Activated T-helper 1 cell treated with anti-CD3 and anti-CD28 coated beads, Interleukin-12 subunit alpha, Interleukin-12 subunit beta, Interleukin-2, Interleukin-4 antibody, amounts not matched to agents 30 ng/mL and 10 ng/mL and 1 ng/mL, durations not matched to agents 14 hours and 24 hours and 36 hours (primary cell): ENCODE measurements around the gene SHF. TPM values are rescaled to one million over a fixed set of nuclear protein-coding genes. Genes with fewer than 3 reads are reported as not detected.

ENCODE experiments used
- DNase-seq: peaks from one replicate; pipeline ENCODE4 v3.0.0; 2021; ENCODE audit warnings: low spot score
- H3K27ac Mint-ChIP-seq: one replicate; pipeline ENCODE4 v1.8.0; 2021; ENCODE audit warnings: mild to moderate bottlenecking, mixed read lengths
- H3K27me3 Mint-ChIP-seq: one replicate; pipeline ENCODE4 v1.8.0; 2022; ENCODE audit warnings: mild to moderate bottlenecking, moderate library complexity, mixed read lengths; ENCODE audit not compliant: insufficient read depth
- H3K36me3 Mint-ChIP-seq: one replicate; pipeline ENCODE4 v1.8.0; 2021; ENCODE audit warnings: low read depth, mixed read lengths
- H3K4me1 Mint-ChIP-seq: one replicate; pipeline ENCODE4 v1.8.0; 2021; ENCODE audit warnings: low read depth, mixed read lengths
- H3K4me3 Mint-ChIP-seq: one replicate; pipeline ENCODE4 v1.8.0; 2021; ENCODE audit warnings: mild to moderate bottlenecking, moderate library complexity, mixed read lengths
- H3K9me3 Mint-ChIP-seq: one replicate; pipeline ENCODE4 v1.8.0; 2021; ENCODE audit warnings: mixed read lengths
- intact Hi-C: fragments of 100-400 bp; cut with micrococcal nuclease; formaldehyde crosslinking; loops from one replicate; pipeline ENCODE4 v1.15.1; 2024
- total RNA-seq: library from RNA; stranded (reverse); gene quantifications from 2 replicates; pipeline ENCODE4 v1.2.3, GENCODE V29; 2022

Gene SHF
- total RNA-seq, 1 donor from 2014 or later: 16.3 TPM

GRCh38 chr15:45162771-45163507, 24.8 kb downstream of the SHF start:
- Mint-ChIP-seq H3K4me1 (peaks cover 25% of the 10 kb centered on the region), H3K27ac (no peak overlapping the region), H3K36me3 (no peaks in the 10 kb centered on the region), H3K27me3 (no peaks in the 10 kb centered on the region), H3K9me3 (no peaks in the 10 kb centered on the region), H3K4me3 (no peak overlapping the region)
- intact Hi-C loops: loop anchor here (1.0 to 10.0 kb wide), 4 partner anchors 52 to 422 kb away; partner anchors contain the start of gene BLOC1S6
- peak; percentile 51 for DNase-seq

GRCh38 chr15:45161666-45162065, 26.1 kb downstream of the SHF start:
- Mint-ChIP-seq H3K4me1 (peaks cover 33% of the 10 kb centered on the region), H3K36me3 (peaks cover 2% of the 10 kb centered on the region), H3K27ac (no peak overlapping the region), H3K27me3 (no peaks in the 10 kb centered on the region), H3K9me3 (no peaks in the 10 kb centered on the region), H3K4me3 (no peak overlapping the region)
- intact Hi-C loops: loop anchor here (2.0 to 10.0 kb wide), 2 partner anchors 53 to 423 kb away; partner anchors contain the start of gene BLOC1S6
- DNase-seq: no peak

- intact Hi-C loops: no loop called here
- Mint-ChIP-seq H3K9me3 (no peaks in the 10 kb centered on the region), H3K27ac (no peak overlapping the region), H3K27me3 (no peaks in the 10 kb centered on the region), H3K4me1 (peaks cover 13% of the 10 kb centered on the region), H3K4me3 (no peak overlapping the region), H3K36me3 (peaks cover 2% of the 10 kb centered on the region)
- no peak for DNase-seq
These were observed 29.8 kb downstream of the SHF start for GRCh38 chr15:45157974-45158373.

DNA sequence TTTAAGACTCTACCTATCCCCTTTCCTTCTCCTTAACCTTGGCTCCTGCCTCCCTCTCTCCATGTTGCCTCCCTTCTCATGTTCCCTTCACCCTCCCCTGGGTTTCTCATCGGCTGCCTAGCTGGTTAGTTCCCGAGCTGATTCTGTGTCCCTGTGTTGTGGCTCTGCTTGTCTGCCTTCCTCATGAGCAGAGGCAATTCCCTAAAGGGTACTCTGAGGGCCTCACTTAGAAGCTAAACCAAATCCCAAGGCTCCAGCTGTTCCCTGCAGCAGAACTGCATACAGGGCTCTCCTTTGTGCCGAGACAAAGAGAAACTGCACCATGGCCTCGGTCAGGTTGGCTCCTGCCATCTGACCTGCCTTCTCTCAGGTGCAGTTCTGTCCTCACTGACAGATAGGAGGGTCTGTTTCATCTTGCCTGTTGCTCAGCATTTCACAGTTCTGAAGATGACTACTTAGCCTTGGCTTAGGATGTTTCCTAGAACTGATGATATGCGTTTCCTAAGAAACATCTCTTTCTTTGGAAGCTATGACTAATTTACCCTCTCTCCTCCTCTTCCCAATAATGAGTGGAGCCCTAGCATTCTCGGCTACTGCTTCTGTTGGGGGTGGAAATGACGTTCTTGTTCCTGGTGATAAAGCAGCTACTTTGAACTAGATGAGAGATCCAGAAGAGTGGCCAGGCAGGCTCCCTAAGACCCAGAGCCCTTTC, 30.9 kb downstream of the SHF start:
- no peaks in the 10 kb centered on the region for H3K27me3 Mint-ChIP-seq
- DNase-seq: no peak
- H3K4me1 Mint-ChIP-seq: peaks cover 13% of the 10 kb centered on the region
- intact Hi-C loops: no loop called here
- no peak overlapping the region for H3K4me3 Mint-ChIP-seq
- no peaks in the 10 kb centered on the region for H3K9me3 Mint-ChIP-seq
- H3K36me3 Mint-ChIP-seq: peaks cover 6% of the 10 kb centered on the region
- no peak overlapping the region for H3K27ac Mint-ChIP-seq

DNA sequence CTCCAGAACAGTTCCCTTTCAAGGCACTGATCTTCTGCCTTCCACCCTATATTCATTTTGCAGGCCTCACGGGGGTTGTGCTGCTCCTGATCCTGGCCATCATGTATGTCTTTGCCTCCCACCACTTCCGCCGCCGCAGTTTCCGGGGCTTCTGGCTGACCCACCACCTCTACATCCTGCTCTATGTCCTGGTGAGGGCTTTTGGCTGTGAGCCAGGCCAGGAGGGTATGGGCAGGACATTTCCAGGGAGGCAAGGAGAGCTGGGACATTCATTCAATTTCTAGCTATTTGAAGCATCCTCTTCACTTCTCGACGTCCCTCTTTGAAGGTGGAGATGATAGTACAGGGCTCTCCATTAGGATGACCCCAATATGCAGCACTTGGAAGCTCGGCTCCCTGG, 32.0 kb downstream of the SHF start:
- no peak for DNase-seq
- no peaks in the 10 kb centered on the region for H3K9me3 Mint-ChIP-seq
- H3K27ac Mint-ChIP-seq: no peak overlapping the region
- intact Hi-C loops: no loop called here
- H3K4me1 Mint-ChIP-seq: peaks cover 13% of the 10 kb centered on the region
- H3K36me3 Mint-ChIP-seq: peaks cover 9% of the 10 kb centered on the region
- H3K4me3 Mint-ChIP-seq: no peak overlapping the region
- H3K27me3 Mint-ChIP-seq: no peaks in the 10 kb centered on the region

DNA sequence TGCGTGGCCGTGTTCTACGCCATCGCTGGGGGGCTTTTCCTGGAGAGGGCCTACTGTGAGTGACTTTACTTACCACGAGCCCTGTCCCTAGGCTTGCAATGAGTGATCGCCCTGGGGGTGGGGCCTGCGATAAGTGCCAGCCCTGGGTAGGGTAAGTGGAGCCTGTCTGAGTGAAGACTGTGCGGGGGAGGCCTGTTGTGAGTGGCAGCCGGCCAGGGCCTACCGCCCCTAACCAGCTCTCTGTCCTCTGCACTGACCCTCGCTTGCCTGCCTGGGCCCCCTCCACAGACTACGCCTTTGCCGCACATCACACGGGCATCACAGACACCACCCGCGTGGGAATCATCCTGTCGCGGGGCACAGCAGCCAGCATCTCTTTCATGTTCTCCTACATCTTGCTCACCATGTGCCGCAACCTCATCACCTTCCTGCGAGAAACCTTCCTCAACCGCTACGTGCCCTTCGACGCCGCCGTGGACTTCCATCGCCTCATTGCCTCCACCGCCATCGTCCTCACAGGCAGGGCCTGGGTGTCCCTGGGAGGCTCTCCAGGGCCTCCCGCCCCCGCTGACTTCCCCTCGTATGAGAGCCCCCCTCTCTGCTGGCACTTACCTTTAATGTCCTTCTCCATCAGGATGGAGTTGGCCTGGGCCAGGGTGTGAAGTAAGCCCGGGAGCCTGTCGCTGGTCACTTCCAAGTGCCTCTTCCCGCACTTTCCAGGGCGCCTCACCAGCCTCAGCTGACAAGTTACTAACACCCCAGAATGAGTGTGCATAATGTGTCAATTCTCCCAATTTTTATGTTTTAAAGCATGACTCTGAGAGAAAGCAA, 35.6 kb downstream of the SHF start:
- intact Hi-C loops: no loop called here
- no peak for DNase-seq
- Mint-ChIP-seq H3K27ac (no peak overlapping the region), H3K4me1 (peaks cover 6% of the 10 kb centered on the region), H3K9me3 (no peaks in the 10 kb centered on the region), H3K4me3 (no peak overlapping the region), H3K36me3 (peaks cover 9% of the 10 kb centered on the region), H3K27me3 (no peaks in the 10 kb centered on the region)

DNA sequence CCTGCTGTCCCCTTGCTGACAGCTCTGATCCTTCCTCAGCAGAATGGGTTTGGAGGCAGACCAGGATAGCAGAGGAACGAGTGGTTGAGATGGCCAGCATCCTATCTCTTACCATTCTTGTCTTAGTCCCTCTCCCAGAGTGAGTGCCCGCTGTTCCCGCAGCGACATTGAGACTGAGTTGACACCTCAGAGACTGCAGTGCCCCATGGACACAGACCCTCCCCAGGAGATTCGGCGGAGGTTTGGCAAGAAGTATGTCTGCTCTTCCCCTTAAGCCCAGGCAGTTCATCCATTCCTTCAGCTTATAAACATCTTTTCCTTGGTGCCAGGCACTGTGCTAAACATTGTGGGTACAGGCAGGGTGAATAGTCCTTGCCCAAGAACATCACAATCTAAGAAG, 36.8 kb downstream of the SHF start:
- no peak overlapping the region for H3K27ac Mint-ChIP-seq
- no peak for DNase-seq
- H3K36me3 Mint-ChIP-seq: peaks cover 7% of the 10 kb centered on the region
- peaks cover under 1% of the 10 kb centered on the region for H3K27me3 Mint-ChIP-seq
- intact Hi-C loops: no loop called here
- no peak overlapping the region for H3K4me3 Mint-ChIP-seq
- H3K4me1 Mint-ChIP-seq: no peaks in the 10 kb centered on the region
- H3K9me3 Mint-ChIP-seq: no peaks in the 10 kb centered on the region

DNA sequence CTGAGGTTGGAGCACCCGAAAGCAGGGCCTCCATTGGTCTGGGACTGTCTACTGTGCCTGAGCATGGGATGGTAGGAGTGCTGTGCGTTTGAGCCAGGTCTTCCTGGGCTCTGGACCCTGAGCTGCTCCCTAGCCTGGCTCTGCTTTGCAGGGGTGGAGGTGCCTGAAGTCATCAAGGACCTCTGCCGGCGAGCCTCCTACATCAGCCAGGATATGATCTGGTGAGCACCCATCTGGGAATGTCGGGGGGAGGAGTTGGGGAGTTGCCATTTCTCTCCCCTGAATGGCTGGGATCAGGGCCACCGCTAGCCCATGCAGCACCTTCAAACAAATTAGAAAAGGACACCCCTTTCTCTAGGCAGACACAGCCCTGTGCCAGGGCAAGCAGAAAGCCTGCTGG, 37.3 kb downstream of the SHF start:
- Mint-ChIP-seq H3K27ac (no peak overlapping the region), H3K4me3 (no peak overlapping the region), H3K9me3 (no peaks in the 10 kb centered on the region), H3K4me1 (no peaks in the 10 kb centered on the region), H3K36me3 (peaks cover 7% of the 10 kb centered on the region), H3K27me3 (peaks cover 2% of the 10 kb centered on the region)
- DNase-seq: no peak
- intact Hi-C loops: no loop called here

GRCh38 chr15:45149060-45149459, 38.7 kb downstream of the SHF start:
- Mint-ChIP-seq H3K9me3 (no peaks in the 10 kb centered on the region), H3K27me3 (peaks cover 2% of the 10 kb centered on the region), H3K36me3 (peaks cover 7% of the 10 kb centered on the region), H3K4me1 (no peaks in the 10 kb centered on the region), H3K27ac (no peak overlapping the region), H3K4me3 (no peak overlapping the region)
- intact Hi-C loops: no loop called here
- no peak for DNase-seq

GRCh38 chr15:45148076-45149059, 39.4 kb downstream of the SHF start:
- Mint-ChIP-seq H3K9me3 (no peaks in the 10 kb centered on the region), H3K4me1 (no peaks in the 10 kb centered on the region), H3K27me3 (peaks cover 2% of the 10 kb centered on the region), H3K27ac (no peak overlapping the region), H3K36me3 (peaks cover 7% of the 10 kb centered on the region), H3K4me3 (no peak overlapping the region)
- intact Hi-C loops: no loop called here
- DNase-seq: no peak

DNA sequence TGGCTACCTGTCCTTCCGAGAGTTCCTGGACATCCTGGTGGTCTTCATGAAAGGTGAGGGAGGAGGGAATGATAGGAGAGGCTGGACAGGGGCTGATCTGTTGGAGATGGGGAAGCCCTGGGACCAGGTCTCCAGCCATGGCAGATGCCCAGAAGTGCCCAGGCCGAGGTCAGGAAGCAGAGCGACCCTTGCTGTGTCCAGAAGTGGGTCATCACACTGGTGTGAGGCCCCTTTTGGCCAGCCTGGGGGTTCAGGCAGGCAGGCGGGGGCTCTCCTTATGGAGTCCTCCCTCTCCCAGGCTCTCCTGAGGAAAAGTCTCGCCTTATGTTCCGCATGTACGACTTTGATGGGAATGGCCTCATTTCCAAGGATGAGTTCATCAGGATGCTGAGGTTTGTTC, 40.2 kb downstream of the SHF start:
- Mint-ChIP-seq H3K27ac (no peak overlapping the region), H3K36me3 (peaks cover 7% of the 10 kb centered on the region), H3K27me3 (peaks cover 2% of the 10 kb centered on the region), H3K4me1 (no peaks in the 10 kb centered on the region), H3K4me3 (no peak overlapping the region), H3K9me3 (no peaks in the 10 kb centered on the region)
- intact Hi-C loops: no loop called here
- DNase-seq: no peak

DNA sequence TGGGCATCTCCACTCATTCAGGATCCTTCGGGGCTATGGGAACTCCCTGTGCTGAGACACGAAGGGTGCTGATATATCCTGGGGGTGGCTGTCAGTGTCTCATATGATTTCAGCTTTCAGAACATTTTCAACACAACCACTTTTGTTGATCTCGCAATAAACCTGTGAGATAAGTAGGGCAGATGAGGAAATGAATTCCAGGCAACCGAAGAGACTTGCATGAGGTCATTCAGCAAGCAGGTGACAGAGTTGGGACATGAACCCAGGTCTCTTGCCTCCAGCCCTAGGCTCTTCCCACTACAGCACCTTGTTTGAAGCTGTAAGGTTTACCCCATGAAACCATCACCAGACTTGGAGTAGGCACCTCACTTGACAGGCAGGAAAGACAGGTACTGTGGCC, 41.4 kb downstream of the SHF start:
- no peaks in the 10 kb centered on the region for H3K4me1 Mint-ChIP-seq
- no peak overlapping the region for H3K4me3 Mint-ChIP-seq
- peaks cover 2% of the 10 kb centered on the region for H3K27me3 Mint-ChIP-seq
- H3K36me3 Mint-ChIP-seq: peaks cover 3% of the 10 kb centered on the region
- DNase-seq: no peak
- H3K9me3 Mint-ChIP-seq: no peaks in the 10 kb centered on the region
- no peak overlapping the region for H3K27ac Mint-ChIP-seq
- intact Hi-C loops: no loop called here
